NK-92 (cell line): ENCODE data around the gene MAB21L1.

Source experiments
- DNase-seq: peaks from one replicate; lab custom pipeline; 2025; ENCODE audit not compliant: unreplicated experiment; lab: John Stamatoyannopoulos, UW

The MAB21L1 gene

DNA sequence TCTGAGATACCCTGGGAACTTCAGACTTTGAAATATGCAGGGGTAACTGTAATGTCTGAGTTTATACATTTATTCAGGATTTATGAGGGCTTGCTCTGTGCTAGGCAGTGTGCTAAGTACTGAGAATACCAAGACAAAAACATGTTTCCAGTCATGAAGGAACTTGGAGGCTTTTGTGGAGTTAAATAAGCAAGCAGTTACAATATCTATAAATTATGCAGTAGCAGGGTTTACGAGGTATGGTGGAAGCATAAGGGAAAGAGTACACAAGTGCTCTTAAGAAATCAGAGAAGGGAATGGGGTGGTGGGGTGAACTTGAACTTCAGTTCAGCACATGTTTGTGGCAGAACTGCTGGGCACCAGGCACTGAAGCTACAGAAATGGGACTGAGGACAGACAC lies 28.0 kb downstream of the MAB21L1 start:
- no peak for DNase-seq
